GM21825 (cell line): ENCODE data around the gene ZNF837.
A peak's percentile ranks its signal among the peaks of the same experiment; 100 is the strongest.
"Not testable (repeated sequence)": the region's sequence is repeated elsewhere in the genome, so short reads cannot be mapped to it uniquely, and the experiment has no call there.

Source experiments
- ATAC-seq: cut with Tn5 transposase; IDR thresholded peaks from one replicate; pipeline ENCODE4 v1.9.1; 2021; ENCODE audit warnings: mild to moderate bottlenecking, moderate library complexity; ENCODE audit not compliant: unreplicated experiment

ZNF837 gene

DNA sequence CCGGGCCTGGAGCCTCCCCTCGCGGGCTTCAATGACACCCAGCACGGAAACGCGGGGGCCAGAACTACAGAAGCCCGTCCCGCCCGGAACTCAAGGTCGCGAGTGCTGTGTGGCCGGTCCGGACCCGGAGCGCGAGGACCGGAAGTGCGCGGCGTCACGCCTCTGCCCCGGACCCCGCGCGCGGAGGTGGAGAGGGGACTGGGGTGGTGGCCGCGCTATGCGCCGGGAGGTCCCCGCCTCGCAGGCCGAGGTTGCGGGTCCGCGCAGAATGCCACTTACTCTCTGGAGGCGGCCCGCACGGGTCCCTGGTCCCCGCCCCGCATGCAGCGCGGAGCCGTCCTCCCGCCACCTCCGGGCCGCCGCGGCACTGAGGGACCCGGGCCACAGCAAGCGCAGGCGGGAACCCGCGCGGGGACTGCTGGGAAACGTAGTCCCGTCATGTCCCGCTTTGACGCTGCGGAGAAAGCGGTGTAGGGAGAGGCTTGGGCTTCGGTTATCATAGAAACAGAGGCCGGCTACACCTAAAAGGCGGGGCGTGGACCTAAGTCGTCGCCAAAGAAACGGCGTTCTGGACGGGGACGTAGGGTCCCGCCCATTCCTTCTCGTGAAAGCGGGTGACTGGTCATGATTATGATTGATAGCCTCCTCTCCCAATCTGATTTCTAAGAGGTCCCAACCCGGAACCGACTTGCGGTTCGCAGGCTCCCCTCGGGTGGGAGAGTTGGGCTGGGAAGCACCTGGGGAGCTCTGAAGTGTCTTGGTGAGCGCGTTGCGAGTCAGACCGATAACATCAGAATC lies at the start of gene ZNF837:
ZNF837 (minus strand) TSS at position 369 of the 798 bp plus-strand sequence. CDS start 11,698 bp downstream, outside the sequence.
- peak; percentile 78 for ATAC-seq

DNA sequence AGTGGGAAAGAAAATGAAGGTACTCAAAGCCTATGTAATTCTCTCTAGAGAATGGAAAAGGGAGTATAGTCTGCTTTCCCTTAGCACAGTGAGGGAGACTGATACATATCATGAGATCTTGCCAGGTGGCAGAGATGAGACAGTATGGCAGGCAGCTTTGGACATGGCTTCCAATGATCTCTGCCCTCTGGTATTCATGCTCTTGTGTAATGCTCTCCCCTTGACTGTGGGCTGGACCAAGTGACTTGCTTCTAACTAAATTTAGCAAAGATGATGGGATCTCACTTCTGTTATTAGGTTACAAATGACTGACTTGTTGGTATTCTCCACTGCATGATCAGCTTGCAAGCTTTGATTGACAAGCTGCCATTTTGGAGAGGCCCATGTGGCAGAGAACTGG lies 48.9 kb upstream of the ZNF837 start:
- no peak for ATAC-seq

DNA sequence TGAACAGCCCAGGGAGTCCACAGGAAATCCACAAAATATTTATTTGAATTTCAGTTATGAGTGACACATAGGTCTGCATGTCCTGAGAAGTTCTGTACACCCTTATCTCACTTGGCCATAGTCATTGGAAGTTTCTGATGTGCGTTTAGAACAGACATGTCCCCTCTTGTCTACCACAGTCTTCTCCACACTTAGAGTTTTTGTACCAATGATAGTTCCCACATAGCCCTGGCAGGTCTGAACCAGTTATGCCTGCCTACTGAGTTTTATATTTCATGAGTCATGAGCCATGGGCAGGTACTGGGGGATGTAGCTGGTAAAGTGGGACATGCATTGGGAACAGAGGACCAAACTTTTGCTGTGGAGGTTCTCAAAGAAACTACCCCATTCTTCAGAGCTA lies 47.8 kb upstream of the ZNF837 start:
- no peak for ATAC-seq

DNA sequence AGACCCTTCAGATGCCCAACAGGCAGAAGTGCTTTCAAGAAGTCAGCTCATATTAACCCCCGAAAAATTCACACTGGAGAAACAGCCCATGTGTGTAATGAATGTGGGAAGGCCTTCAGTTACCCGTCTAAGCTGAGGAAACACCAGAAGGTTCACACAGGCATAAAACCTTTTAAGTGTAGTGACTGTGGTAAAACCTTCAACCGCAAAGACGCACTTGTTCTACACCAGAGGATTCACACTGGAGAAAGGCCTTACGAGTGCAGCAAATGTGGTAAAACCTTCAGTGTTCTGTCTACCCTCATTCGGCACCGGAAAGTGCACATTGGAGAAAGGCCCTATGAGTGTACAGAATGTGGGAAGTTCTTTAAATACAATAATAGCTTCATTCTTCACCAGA lies 36.2 kb upstream of the ZNF837 start:
- no peak for ATAC-seq

DNA sequence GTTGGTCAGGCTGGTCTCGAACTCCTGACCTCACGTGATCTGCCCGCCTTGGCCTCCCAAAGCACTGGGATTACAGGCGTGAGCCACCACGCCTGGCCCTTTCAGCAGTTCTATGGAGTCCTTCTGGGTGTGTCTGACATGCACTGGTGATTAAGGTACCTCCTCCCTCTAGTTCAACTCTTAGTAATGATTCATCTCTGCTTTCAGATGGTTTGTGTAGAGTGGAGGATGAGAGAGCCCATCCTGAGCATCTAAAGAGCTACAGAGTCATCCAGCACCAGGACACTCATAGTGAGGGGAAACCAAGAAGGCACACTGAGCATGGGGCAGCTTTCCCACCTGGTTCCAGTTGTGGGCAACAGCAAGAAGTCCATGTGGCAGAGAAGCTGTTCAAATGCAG lies 35.8 kb upstream of the ZNF837 start:
- no peak for ATAC-seq

DNA sequence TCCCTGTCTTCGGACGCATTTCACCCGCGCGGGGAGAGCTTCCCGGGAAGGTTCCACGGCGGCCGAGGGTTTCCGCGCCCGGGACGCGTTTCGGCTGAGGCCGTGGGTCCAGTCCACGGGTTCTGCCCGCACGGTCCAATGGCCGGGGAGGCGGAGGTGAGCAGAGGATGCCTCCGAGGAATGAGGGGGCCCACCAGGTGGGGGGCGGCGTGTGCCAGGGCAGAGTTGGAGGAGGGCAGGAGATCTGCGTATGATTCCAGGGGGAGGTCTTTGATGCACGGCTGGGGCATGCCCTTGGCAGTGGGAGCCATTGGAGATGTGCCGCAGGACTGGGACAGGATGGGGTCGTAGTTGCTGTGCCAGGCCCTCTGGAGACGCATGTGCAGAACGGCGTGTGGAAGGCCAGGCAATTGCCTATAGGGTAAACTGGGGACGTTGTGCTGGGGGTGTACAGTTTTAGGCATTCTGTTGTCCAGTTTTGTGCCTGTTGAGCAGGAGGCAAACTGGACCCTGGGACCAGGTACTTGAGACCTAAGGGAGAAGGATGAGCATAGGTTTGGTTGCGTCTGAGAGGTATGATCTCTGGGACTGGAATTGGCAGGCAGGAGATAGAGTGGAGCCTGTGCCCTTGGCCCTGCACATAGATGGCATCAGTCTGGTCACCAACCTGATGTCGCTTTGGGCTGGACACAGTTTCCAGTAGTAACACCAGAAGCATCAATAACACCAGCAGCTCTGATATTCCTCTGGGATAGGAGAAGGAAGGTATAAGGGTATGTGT lies 28.4 kb upstream of the ZNF837 start:
- ATAC-seq = peak; percentile 18

DNA sequence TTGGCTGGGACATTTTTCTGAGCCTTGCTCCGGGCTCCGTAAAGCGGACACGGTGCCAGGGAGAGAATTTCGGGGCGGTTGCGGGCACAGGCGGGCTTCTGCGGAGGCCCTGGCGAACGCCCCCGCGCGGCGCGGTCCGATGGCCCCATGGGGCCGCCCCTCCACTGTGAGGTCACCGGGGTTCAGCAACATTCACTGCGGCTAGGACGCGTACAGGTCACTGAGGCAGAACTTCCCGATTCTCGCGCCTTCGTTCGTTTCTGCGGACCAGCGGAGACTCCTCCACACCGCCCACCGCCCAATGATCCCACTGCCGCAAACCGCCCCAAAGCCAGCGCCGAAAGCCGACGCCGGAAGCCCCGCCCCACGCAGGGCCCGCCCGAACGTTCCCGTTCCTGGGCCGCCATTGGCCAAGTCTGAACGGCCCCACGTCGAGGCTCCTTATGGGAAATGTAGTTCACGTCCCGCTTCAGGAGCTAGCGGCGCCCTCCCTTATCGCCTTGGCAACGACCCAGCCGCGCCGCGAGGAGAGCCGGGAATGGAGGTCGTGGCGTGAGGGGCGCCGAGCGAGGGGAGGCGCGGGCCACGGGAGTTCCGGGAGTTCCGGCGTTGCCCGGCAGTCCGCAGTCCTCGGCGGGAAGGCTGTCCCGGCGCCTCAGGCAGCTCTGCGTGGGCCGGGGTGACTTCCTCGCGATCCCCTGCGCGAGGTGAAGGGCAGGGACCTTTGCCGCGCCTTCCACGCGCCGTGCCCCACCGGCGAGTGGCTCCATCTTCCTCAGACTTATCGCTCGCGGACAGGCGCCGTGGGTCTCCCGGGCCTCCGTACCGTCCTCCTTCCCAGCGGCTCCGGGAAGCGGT lies 27.6 kb upstream of the ZNF837 start, which contains the start of gene ZNF584:
ZNF584 (plus strand) TSS at position 498 of the 858 bp plus-strand sequence. CDS start 499 bp downstream, outside the sequence.
- ATAC-seq = peak; percentile 81

DNA sequence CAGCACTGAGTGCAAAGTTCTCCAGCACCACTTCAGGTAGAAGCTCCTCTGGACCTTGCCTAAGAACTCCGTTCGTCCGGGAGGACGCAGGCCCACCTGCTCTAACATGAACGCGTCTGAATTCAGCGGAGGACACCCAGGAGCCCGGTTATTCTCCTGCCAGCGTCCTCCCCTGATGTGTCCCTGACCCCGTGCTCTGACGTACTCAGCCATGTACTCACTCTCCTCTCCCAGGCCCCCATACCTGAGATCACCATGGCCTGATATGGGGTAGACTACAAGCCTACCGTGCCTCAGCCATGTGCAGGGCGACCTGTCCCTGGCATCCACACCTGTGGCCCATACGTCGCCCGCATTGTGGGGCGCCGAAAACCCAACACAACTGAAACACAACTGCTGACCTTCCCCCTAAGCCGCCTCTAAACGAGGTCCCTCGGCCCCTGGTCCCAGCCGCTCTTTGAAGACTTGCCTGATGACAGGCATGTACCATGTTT lies 26.9 kb upstream of the ZNF837 start:
- peak; percentile 3 for ATAC-seq

DNA sequence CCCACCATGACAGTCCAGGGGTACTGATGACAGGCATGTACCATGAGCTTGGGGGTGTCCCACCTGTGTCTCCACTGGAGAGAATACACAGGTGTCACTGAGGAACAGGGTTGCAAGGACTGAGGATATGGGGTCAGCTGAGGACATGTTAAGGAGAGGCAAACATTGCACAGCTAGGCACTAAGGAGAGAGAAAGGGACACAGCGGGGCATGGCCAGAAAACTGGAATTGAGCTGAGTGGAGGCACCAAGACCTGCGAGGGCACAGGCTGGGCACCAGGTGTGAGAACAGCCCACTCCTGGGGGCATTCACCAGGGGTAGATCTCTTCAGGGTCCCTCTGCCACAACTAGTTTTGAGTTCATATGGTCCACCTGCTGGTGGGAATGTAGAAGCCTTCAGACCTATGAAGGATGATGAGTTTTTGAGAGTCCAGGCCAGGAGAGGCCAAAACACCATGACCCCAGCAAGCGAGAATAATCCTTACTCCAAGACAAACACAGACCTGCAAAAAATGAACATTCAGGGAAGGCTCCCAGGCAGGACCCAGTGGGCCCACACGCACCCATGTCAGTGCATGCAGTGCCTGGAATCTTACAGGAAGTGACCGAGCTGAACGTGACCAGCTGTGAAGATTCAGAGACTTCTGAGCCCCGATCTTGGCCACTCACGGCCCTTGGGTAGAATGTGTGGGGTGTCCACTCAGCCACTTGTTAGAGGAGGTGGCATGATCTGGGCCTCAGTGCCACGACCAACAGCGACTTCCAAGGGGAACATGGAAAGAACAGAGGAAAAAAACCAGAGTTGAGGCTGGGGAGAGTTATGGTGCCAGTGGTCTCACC lies 26.2 kb upstream of the ZNF837 start:
- no peak for ATAC-seq

DNA sequence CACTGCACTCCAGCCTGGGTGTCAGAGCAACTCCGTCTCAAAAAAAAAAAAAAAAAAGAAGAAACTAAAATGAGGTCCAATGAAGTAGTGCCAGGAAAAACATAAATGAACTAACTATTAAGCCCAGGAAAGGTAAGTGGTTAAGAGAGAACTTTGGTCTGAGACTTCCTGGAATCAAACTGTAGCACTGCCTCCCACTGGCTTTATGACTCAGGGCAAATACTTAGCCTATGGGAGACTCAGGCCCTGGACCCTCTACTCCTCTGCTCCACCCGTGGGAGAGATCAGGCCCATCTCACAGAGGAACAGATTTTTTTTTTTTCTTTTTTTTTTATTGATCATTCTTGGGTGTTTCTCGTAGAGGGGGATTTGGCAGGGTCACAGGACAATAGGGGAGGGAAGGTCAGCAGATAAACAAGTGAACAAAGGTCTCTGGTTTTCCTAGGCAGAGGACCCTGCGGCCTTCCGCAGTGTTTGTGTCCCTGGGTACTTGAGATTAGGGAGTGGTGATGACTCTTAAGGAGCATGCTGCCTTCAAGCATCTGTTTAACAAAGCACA lies 23.2 kb upstream of the ZNF837 start:
- not testable (repeated sequence) for ATAC-seq

DNA sequence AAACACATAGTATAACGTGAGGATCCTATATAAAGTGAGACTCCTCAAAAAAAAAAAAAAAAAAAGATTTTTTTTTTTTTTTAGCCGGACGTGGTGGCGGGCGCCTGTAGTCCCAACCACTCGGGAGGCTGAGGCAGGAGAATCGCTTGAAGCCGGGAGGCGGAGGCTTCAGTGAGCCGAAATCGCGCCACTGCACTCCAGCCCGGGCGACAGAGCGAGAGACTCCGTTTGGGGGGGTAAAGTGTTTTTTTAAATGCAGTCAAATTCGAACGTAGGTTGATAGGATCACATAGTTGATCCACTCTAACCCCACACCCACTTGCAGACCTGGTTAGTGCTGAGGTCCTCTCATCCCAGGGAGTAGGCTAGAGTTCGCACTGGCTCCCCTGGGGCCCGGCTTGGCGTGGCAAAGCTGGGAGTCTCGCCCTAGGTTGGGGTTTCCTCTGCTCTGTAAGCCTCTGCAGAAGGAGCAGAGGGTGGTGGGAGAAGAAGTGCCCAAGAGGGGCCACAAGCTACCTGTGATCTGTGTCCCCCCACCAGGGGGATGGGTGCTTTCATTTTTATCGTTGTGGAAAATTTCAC lies 21.1 kb upstream of the ZNF837 start:
- no peak for ATAC-seq

DNA sequence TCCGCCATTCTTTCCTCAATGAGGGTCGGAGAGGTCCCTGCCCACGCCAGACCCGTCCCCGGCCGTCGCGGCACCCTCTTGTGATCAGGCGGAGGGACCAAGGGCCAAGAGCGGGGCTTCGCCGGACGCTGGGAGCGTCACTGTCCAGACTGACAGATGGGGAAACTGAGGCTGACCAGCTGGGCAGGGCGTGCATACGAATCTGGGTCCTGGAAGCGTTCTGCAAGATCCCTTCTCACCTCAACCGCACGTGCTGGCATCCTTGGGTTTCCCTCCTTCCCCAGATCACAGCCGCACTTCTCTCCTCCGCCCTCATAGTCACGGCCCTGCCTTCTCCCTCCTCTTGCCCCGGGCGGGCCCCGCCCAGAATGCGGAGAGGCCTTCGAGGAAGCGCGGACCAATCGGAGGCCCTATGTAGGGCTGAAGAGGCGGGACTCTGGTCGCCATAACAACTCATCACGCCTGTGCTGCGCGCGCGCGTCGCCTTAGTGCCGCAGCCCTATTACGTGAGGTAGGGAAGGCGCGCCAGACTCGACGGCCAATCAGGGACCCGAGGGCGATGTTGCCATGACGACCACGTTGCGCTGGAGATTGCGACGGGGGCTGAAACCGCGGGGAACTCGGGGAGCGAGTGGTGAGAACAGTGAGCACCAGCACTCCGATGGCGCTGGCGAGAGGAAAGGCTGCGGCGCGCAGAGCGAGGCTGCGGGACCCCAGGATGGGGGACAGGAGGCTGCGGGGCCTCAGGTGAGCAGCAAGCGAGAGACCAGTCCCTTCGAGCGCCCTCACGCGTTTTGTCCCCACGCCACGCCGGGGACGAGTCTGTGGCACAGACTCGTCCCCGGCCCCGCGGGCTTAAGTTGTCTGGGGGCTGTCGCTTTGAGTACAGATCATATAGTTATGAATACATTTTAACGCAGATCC lies 20.3 kb upstream of the ZNF837 start:
- peak; percentile 97 for ATAC-seq

DNA sequence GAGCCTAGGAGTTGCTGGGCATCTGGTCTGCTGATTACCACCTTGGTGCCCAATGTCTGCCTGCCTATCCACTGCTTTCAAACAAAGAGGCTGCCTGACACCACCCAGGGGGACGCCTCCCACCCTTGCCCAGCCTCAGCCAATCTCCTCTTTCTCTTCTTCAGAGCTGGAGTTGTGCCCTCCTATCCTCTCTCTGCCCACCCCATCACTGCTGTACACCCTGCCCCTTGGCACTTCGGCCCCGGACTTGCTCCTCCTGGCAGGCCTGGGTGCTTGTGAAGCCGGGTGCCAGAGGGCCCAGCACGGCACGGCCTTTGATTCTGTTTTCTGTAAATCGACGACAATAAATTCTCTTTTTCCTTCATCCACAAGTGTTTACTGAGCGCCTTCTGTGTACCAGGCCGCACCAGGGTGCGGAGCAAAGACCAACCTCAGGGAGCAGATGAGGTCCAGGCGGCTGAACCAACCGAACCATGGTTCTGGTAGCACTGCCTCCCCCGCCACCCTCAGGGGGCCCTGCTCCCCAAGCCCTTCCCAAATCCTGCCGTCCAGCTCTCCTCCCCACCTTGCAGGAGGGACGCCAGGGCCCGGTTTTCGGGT lies 19.6 kb upstream of the ZNF837 start:
- no peak for ATAC-seq

DNA sequence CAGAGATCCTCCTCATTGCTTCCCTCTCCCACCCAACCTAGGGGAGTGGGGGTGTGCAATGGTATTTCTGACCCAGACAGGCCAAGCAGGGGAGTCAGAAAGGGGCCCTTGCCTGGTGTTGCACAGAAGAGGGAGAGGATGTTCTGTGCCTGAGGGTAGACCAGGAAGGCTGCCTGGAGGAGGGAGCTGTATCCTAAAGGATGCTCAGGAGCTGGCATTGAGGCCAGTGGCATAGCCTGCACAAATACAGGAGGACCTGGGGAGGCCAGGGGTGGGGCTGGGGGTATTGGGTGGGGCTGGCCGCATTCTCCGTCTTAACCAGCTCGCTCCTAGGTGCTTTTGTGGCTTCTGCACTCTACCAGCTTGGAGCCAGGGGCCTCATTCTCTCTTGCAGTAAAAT lies 19.1 kb upstream of the ZNF837 start:
- ATAC-seq = no peak

DNA sequence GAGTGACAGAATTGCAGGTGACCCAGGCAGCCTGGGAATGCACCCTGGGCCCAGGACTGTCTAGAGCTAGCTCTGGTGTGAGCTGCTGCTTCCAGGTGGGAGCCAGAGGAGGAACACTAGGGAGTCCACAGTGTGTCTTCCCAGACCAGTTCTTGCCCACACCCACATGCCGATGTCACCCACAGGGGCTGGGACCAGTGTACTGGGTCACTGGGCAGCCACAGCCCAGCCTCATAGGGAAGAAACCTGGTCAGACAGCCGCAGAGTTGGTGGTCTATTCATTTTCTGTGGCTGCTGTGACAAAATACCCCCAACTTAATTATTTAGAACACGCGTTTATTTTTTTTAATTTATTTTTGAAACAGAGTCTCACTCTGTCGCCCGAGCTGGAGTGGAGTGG lies 17.7 kb upstream of the ZNF837 start:
- no peak for ATAC-seq

DNA sequence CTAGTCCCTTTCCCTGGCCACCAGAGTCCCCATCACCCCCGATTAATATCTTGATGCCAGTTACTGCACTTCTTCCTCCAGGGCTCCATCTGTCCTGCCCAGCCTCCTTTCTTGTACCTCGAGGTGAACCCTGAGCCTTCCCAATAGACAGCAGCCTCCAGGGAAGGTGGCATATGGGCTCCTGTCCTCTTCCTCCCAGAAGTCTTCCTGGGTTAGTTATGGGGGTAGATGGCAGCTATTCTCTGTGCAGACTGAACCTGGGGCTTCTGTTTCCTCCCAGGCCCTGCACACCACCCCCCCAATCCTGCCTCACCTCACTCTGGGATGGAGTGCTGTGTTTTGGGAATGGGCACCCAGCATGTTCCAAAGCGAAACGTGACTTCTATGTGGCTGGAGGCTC lies 17.3 kb upstream of the ZNF837 start:
- no peak for ATAC-seq

DNA sequence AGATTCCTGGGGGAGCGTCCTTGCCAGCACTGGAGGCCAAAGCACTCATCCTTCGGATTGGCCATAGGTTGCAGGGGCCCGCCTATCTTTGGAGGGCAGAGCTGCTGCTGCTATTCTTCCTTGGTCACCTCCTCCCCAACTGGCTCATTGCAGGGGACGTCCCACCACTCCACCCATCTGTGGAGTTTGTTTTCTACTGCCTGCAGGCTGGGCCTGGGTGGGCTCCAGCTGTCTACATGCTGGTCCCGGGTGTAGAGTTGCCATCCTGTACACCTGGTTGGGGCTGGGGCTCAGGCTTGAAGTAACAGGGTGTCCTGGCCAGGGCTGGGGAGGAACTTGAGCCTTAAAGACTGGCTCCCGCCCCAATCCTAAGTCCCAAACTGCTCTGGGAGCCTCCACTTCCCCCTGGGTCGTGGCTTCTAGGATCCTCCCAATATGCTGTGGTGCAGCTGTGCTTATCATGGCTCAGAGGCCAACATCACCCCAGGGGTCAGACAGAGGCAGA lies 16.8 kb upstream of the ZNF837 start:
- no peak for ATAC-seq
